ENCODE measurements around the gene VPS50. TPM values are rescaled to one million over a fixed set of nuclear protein-coding genes. Genes with fewer than 3 reads are reported as not detected.

Gene VPS50
- total RNA-seq, 6 donors from 2014 or later, result 8.3 to 30.4 (median 21.9) TPM

DNA sequence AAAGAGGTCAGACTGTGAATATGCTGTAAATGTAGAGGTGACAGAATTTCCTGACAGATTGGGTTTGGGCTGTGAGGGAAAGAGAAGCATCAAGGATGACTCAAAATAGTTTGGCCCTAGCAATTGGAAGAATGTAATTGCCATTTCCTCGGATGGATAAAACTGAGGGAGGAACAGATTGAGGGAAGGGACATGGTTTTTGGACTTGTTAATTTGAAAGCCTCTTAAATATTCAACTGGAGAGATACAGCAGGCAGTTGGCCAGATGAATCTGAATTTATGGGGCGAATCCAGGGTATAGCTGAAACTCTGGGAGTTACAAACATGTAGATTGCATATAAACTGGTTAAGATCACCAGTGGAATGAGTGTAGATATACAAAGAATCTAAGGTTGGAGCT lies 3.4 kb downstream of the VPS50 start:
- no peak overlapping the region for H3K27ac ChIP-seq
- H3K36me3 ChIP-seq, result no peaks in the 10 kb centered on the region
- no peak for ATAC-seq (ENCODE audit: low FRiP score in 2 of 2)
- H3K4me3 ChIP-seq, result no peak overlapping the region
- peaks cover 11 to 17% (median 13%) of the 10 kb centered on the region in 4 donors for H3K4me1 ChIP-seq
- TF ChIP-seq POLR2A (IDR thresholded peaks at IDR 0.05) (no peak), EP300 (IDR thresholded peaks at IDR 0.05) (no peak), POLR2AphosphoS5 (IDR thresholded peaks at IDR 0.05) (no peak)
- no peaks in the 10 kb centered on the region for H3K9me3 ChIP-seq
- WGBS, 2 donors, result 89 to 90% methylated on average over 2 of the region's 2 CpGs
- no peak for DNase-seq
- no peaks in the 10 kb centered on the region for H3K27me3 ChIP-seq

DNA sequence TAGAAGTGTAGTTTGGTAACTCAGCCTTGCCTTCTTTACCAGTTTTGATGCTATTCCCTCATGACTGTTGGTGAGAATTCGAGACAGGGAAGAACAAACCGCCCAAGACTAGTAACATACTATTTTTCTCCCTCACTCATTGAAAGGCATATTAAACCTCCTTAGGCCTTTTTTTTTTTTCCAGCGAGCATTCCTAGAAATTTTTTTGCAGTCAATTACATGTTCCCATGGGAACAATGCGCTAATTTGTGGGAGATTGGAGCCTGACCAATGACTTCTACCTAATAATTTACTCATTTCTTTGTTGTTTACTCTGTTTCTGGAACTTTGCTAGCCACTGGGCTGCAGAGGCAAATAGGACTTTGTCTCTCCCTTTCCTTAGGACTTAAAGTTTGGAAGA lies 6.0 kb downstream of the VPS50 start:
- TF ChIP-seq EP300 (IDR thresholded peaks at IDR 0.05) (no peak), POLR2A (IDR thresholded peaks at IDR 0.05) (no peak), POLR2AphosphoS5 (IDR thresholded peaks at IDR 0.05) (no peak)
- TF ChIP-seq, protein P1, sequence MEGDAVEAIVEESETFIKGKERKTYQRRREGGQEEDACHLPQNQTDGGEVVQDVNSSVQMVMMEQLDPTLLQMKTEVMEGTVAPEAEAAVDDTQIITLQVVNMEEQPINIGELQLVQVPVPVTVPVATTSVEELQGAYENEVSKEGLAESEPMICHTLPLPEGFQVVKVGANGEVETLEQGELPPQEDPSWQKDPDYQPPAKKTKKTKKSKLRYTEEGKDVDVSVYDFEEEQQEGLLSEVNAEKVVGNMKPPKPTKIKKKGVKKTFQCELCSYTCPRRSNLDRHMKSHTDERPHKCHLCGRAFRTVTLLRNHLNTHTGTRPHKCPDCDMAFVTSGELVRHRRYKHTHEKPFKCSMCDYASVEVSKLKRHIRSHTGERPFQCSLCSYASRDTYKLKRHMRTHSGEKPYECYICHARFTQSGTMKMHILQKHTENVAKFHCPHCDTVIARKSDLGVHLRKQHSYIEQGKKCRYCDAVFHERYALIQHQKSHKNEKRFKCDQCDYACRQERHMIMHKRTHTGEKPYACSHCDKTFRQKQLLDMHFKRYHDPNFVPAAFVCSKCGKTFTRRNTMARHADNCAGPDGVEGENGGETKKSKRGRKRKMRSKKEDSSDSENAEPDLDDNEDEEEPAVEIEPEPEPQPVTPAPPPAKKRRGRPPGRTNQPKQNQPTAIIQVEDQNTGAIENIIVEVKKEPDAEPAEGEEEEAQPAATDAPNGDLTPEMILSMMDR (IDR thresholded peaks at IDR 0.05), result no peak
- Histone ChIP-seq H3K4me3 (no peak overlapping the region), H3K9me3 (no peaks in the 10 kb centered on the region), H3K4me1 (peaks cover under 1 to 5% (median 5%) of the 10 kb centered on the region in 4 donors), H3K27ac (no peak overlapping the region), H3K36me3 (no peaks in the 10 kb centered on the region), H3K27me3 (no peaks in the 10 kb centered on the region)
- 85 to 92% methylated on average over 4 of the region's 4 CpGs for WGBS, 2 donors
- no peak for ATAC-seq (ENCODE audit: low FRiP score in 2 of 2)
- DNase-seq, result no peak

DNA sequence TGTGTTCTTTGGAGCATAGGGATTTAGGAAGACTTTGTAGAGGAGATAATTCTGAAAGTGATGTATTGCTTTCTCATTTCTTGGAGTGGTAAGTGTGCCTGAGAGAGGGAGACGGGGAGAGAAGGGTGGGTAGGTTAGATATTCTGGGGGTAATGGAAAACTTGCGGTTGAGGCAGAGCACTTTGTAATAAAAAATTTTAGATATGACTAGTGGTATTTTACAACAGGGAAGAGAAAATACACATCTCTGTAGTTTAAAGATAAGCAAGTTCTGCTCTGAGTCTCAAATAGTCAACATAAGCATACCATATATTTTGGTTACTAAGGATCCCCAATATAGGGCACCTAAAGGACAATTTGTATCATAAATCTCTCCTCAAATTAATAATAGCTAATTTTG lies 6.6 kb downstream of the VPS50 start:
- no peaks in the 10 kb centered on the region for H3K4me1 ChIP-seq
- no peak overlapping the region for H3K4me3 ChIP-seq
- H3K9me3 ChIP-seq, result no peaks in the 10 kb centered on the region
- ATAC-seq (ENCODE audit: low FRiP score in 2 of 2) (no peak), DNase-seq (no peak)
- H3K27me3 ChIP-seq, result no peaks in the 10 kb centered on the region
- no peak overlapping the region for H3K27ac ChIP-seq
- 96 to 99% methylated on average over 2 of the region's 2 CpGs for WGBS, 2 donors
- TF ChIP-seq EP300 (IDR thresholded peaks at IDR 0.05) (no peak), POLR2AphosphoS5 (IDR thresholded peaks at IDR 0.05) (no peak), POLR2A (IDR thresholded peaks at IDR 0.05) (no peak)
- TF ChIP-seq, protein P1 (IDR thresholded peaks at IDR 0.05), result no peak
- no peaks in the 10 kb centered on the region for H3K36me3 ChIP-seq

DNA sequence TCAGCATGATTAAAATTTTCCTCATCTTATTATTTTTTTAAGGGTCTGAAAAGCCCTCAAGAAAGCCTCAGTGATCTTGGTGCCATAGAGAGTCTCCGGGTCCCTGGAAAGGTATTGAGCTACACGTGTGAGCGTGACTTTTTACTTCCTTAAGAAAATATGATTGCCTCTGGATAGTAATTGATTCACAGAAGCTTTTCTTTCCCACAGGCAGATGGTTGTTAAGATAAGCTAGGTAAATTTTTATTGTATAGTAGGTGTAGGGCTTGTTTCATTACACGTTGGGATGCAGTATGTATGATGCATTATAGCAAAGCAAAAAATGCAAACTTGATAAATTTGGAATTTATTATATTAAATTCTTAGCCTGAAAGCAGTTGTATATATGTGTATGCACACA lies 7.7 kb downstream of the VPS50 start:
- WGBS, 2 donors, result 83 to 88% methylated on average over 4 of the region's 4 CpGs
- Histone ChIP-seq H3K4me3 (no peak overlapping the region), H3K9me3 (no peaks in the 10 kb centered on the region), H3K4me1 (no peaks in the 10 kb centered on the region), H3K36me3 (no peaks in the 10 kb centered on the region), H3K27ac (no peak overlapping the region), H3K27me3 (no peaks in the 10 kb centered on the region)
- DNase-seq (no peak), ATAC-seq (ENCODE audit: low FRiP score in 2 of 2) (no peak)
- no peak for TF ChIP-seq POLR2A (IDR thresholded peaks at IDR 0.05)
- no peak for TF ChIP-seq POLR2AphosphoS5 (IDR thresholded peaks at IDR 0.05)

DNA sequence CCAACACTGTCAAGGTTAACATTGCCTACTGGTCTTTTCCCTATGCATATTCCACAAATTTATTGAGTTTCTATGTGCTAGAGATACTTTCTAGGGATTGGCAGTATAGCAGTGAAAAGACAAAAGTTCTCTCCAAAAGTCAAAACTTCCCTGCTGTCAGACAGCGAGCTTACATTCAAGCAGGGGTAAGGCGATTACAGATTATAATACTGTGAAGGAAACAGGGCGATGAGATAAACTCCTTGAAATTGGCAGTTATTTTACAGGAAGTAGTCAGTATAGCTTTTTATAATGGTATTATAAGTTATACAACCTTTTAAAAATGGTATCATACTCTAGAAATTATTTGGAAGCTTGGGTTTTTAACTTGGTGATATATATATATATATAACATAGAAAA lies 9.9 kb downstream of the VPS50 start:
- peaks cover 0 to 7% (median 0%) of the 10 kb centered on the region in 4 donors for H3K4me1 ChIP-seq
- no peak for ATAC-seq (ENCODE audit: low FRiP score in 2 of 2)
- H3K27me3 ChIP-seq, result no peaks in the 10 kb centered on the region
- WGBS, 2 donors, result 90 to 94% methylated on average over 3 of the region's 3 CpGs
- H3K27ac ChIP-seq, result no peak overlapping the region
- no peak overlapping the region for H3K4me3 ChIP-seq
- H3K9me3 ChIP-seq, result no peaks in the 10 kb centered on the region
- no peaks in the 10 kb centered on the region for H3K36me3 ChIP-seq
- TF ChIP-seq POLR2AphosphoS5 (IDR thresholded peaks at IDR 0.05), result no peak
- TF ChIP-seq POLR2A (IDR thresholded peaks at IDR 0.05), result no peak
- no peak for TF ChIP-seq EP300 (IDR thresholded peaks at IDR 0.05)
- TF ChIP-seq, protein P1 (IDR thresholded peaks at IDR 0.05), result no peak
- no peak for DNase-seq
